HepG2 (cell line): ENCODE data around the gene PRKCE. TPM values are rescaled to one million over a fixed set of nuclear protein-coding genes. Genes with fewer than 3 reads are reported as not detected.

Experiments used
- ATAC-seq: fragments of 200-7000 bp; cut with Tn5 transposase; 3 replicates; pipeline ENCODE4 v1.9.1; 2020; ENCODE audit warnings: mild to moderate bottlenecking, moderate library complexity
- BruUV-seq: library from RNA; stranded (reverse); fragments of 400-500 nt; replicated peaks from 2 replicates; lab custom pipeline; 2021; lab: Mats Ljungman, UMichigan
- CTCF ChIA-PET: fragments of 300-600 bp; formaldehyde crosslinking; extraction: SDS; loops from one replicate; lab custom pipeline; 2021; ENCODE audit warnings: low total read pairs, inconsistent platforms, low intra/inter-chr PET ratio; lab: Yijun Ruan, JAX
- POLR2A ChIA-PET: fragments of 350-600 bp; sonication (Branson Sonifier 250); formaldehyde crosslinking; loops from one replicate; lab custom pipeline; 2020; ENCODE audit warnings: antibody characterized with exemption, inconsistent platforms; lab: Yijun Ruan, JAX
- DNase-seq: peaks from one replicate; pipeline ENCODE4 v3.0.0-alpha.2; 2015; ENCODE audit warnings: low spot score
- FAIRE-seq: peaks from 3 replicates; lab custom pipeline; 2011; peaks lifted over from hg19 to GRCh38; lab: Jason Lieb, UNC
- H2AFZ ChIP-seq: one replicate; pipeline ENCODE4 v1.6.1; 2011; ENCODE audit warnings: low read length, inconsistent platforms
- H3K27ac ChIP-seq: fragments of 300-600 bp; 3 replicates; pipeline ENCODE4 v1.8.0; 2011; ENCODE audit warnings: mixed run types, mild to moderate bottlenecking, mixed read lengths, low read length, inconsistent platforms; ENCODE audit not compliant: insufficient read depth; ENCODE audit errors: extremely low read length
- H3K27me3 ChIP-seq, 2 experiments: fragments of 200-600 bp in 1 of 2; 2 replicates in 1 of 2; 3 replicates in 1 of 2; pipeline versions ENCODE4 v1.6.0 to v1.8.0; 2011; ENCODE audit warnings: low read length in 2 of 2, mild to moderate bottlenecking in 2 of 2, moderate library complexity in 2 of 2, inconsistent platforms in 1 of 2; ENCODE audit not compliant: insufficient read depth in 2 of 2, control insufficient read depth in 1 of 2
- H3K36me3 ChIP-seq, 2 experiments: fragments of 200-600 bp in 1 of 2; replicated peaks in 1 of 2; 2 replicates in 1 of 2; 3 replicates in 1 of 2; pipeline versions ENCODE4 v1.5.1 to v1.8.0; 2011; ENCODE audit warnings: low read length in 2 of 2, inconsistent platforms in 1 of 2; ENCODE audit not compliant: insufficient read depth in 2 of 2, control insufficient read depth in 1 of 2
- H3K4me1 ChIP-seq: 2 replicates; pipeline ENCODE4 v1.5.1; 2012; ENCODE audit warnings: low read length, inconsistent platforms; ENCODE audit not compliant: insufficient read depth
- H3K4me2 ChIP-seq: 2 replicates; pipeline ENCODE4 v1.6.0; 2011; ENCODE audit warnings: low read depth, low read length, inconsistent platforms
- H3K4me3 ChIP-seq, 3 experiments: fragments of 200-600 bp in 1 of 3; sonication (generic), shearing (Covaris generic) in 1 of 3; replicated peaks in 1 of 3; 2 replicates each; pipeline ENCODE4 v1.5.1; 2011 to 2016; ENCODE audit warnings: low read length in 3 of 3, inconsistent platforms in 2 of 3, low read depth in 2 of 3, mild to moderate bottlenecking in 2 of 3, control low read depth in 1 of 3, mixed read lengths in 1 of 3; ENCODE audit not compliant: insufficient read depth in 1 of 3
- H3K79me2 ChIP-seq: one replicate; pipeline ENCODE4 v1.6.1; 2011; ENCODE audit warnings: low read length, inconsistent platforms; ENCODE audit not compliant: insufficient read depth
- H3K9ac ChIP-seq: 2 replicates; pipeline ENCODE4 v1.6.0; 2011; ENCODE audit warnings: mild to moderate bottlenecking, low read depth, low read length, inconsistent platforms; ENCODE audit not compliant: insufficient read depth
- H3K9me3 ChIP-seq: 2 replicates; pipeline ENCODE4 v1.5.1; 2012; ENCODE audit warnings: mild to moderate bottlenecking, low read length
- H4K20me1 ChIP-seq: 2 replicates; pipeline ENCODE4 v1.6.0; 2011; ENCODE audit warnings: inconsistent platforms, mild to moderate bottlenecking, low read length, moderate library complexity; ENCODE audit not compliant: insufficient read depth
- ASH2L ChIP-seq: fragments of 300-600, 200-600 bp; sonication (generic); IDR thresholded peaks from 2 replicates; pipeline ENCODE4 v1.7.0; 2017; ENCODE audit warnings: low read depth, mild to moderate bottlenecking, moderate library complexity, mixed read lengths, low read length; ENCODE audit not compliant: insufficient read length
- MBNL3 ChIP-seq: fragments of 250-450 bp; sonication (Bioruptor Pico); conservative IDR thresholded peaks from 2 replicates; pipeline ENCODE4 v1.8.0; 2022; ENCODE audit warnings: mild to moderate bottlenecking, inconsistent platforms
- NKX3-1 ChIP-seq: sonication (generic); formaldehyde crosslinking; IDR thresholded peaks from 2 replicates; pipeline ENCODE4 v1.5.0; 2020; ENCODE audit warnings: missing genetic modification reagents
- TBP ChIP-seq: sonication (generic); formaldehyde crosslinking; IDR thresholded peaks from 2 replicates; pipeline ENCODE4 v1.5.0; 2020; ENCODE audit warnings: missing genetic modification reagents
- ZFP1 ChIP-seq: IDR thresholded peaks from 2 replicates; pipeline ENCODE4 v1.6.1; 2016
- ZNF350 ChIP-seq: sonication (generic); formaldehyde crosslinking; IDR thresholded peaks from 2 replicates; pipeline ENCODE4 v1.4.0; 2020; ENCODE audit warnings: mild to moderate bottlenecking, low read depth, missing genetic modification reagents, borderline replicate concordance
- ZNF720 ChIP-seq: sonication (generic); formaldehyde crosslinking; IDR thresholded peaks from 2 replicates; pipeline ENCODE4 v1.4.0; 2020; ENCODE audit warnings: missing genetic modification reagents
- WGBS: methylation state at CpG from one replicate; pipeline ENCODE4 v1.1.6; 2017; ENCODE audit warnings: low lambda C conversion rate; 5-methylcytosine and 5-hydroxymethylcytosine counted together
- in situ Hi-C: cut with HindIII; loops from 2 replicates; pipeline ENCODE4 v1.10.0; 2017; ENCODE audit warnings: low pct_unique_long_range_greater_than_20kb; ENCODE audit not compliant: extremely low pct_ligation_motif_present
- intact Hi-C: fragments of 100-400 bp; cut with micrococcal nuclease; formaldehyde crosslinking; loops from one replicate; pipeline ENCODE4 v1.10.0; 2022; ENCODE audit not compliant: unreplicated experiment
- polyA plus RNA-seq, 8 experiments: library from polyadenylated mRNA; depleted of rRNA in 3 of 8; stranded (reverse) in 7 of 8; unstranded in 1 of 8; fragments of >200 nt; fragmentation: Illumina TruSeq in 4 of 8; extraction: Trizol in 4 of 8; gene quantifications; 2 replicates each; pipeline versions ENCODE4 v1.2.1 to v1.2.3, GENCODE V29; 2011 to 2016; ENCODE audit warnings: low read depth in 4 of 8, missing spikeins in 1 of 8, mixed read lengths in 1 of 8; ENCODE audit not compliant: insufficient read depth in 1 of 8
- total RNA-seq, 5 experiments: library from RNA; depleted of rRNA; stranded (reverse); fragments of >200 nt; fragmentation: Illumina TruSeq; extraction: Trizol; gene quantifications; 2 replicates each; pipeline ENCODE4 v1.2.3, GENCODE V29; 2016; ENCODE audit warnings: low read depth in 1 of 5
- TF ChIP-seq, protein P1 (sequence below): sonication (generic); formaldehyde crosslinking; IDR thresholded peaks from 2 replicates; pipeline ENCODE4 v1.5.0; 2020; ENCODE audit warnings: mild to moderate bottlenecking, missing genetic modification reagents

Gene PRKCE
- total and polyA plus RNA-seq, 2 of the 13 experiments (the other 11 are each of a cell fraction or from before 2014, with no cell fraction given), result 1.0 to 3.9 TPM

- H3K9me3 ChIP-seq, result no peaks in the 10 kb centered on the region
- no peak overlapping the region for H3K4me3 ChIP-seq
- intact Hi-C loops, result no loop called here
- ATAC-seq, result no peak
- H2AFZ ChIP-seq, result no peak overlapping the region
- in situ Hi-C loops, result no loop called here
- no peak for FAIRE-seq
- no peak overlapping the region for H3K4me2 ChIP-seq
- no peak for DNase-seq
- ChIA-PET CTCF (no interaction called here), POLR2A (no interaction called here)
- BruUV-seq, result no TSS peak
- peaks cover 12% of the 10 kb centered on the region for H3K4me1 ChIP-seq
- no peak overlapping the region for H3K27ac ChIP-seq
- H4K20me1 ChIP-seq, result no peaks in the 10 kb centered on the region; the same call in 1 of the 2 replicates
- TF ChIP-seq ZFP1 (no peak), TBP (no peak), NKX3-1 (CRISPR knock-in tag) (no peak), ZNF720 (CRISPR knock-in tag) (no peak), ASH2L (no peak), MBNL3 (CRISPR knock-in tag) (no peak), ZNF350 (CRISPR knock-in tag) (no peak)
- TF ChIP-seq, protein P1, sequence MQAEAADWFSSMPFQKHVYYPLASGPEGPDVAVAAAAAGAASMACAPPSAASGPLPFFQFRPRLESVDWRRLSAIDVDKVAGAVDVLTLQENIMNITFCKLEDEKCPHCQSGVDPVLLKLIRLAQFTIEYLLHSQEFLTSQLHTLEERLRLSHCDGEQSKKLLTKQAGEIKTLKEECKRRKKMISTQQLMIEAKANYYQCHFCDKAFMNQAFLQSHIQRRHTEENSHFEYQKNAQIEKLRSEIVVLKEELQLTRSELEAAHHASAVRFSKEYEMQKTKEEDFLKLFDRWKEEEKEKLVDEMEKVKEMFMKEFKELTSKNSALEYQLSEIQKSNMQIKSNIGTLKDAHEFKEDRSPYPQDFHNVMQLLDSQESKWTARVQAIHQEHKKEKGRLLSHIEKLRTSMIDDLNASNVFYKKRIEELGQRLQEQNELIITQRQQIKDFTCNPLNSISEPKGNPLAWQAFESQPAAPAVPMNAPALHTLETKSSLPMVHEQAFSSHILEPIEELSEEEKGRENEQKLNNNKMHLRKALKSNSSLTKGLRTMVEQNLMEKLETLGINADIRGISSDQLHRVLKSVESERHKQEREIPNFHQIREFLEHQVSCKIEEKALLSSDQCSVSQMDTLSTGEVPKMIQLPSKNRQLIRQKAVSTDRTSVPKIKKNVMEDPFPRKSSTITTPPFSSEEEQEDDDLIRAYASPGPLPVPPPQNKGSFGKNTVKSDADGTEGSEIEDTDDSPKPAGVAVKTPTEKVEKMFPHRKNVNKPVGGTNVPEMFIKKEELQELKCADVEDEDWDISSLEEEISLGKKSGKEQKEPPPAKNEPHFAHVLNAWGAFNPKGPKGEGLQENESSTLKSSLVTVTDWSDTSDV (CRISPR knock-in tag), result no peak
- TF ChIP-seq, all 625 proteins: peak for 0
- Histone ChIP-seq H3K9ac (no peak overlapping the region), H3K27me3 (no peaks in the 10 kb centered on the region; a peak in 1 of 5 replicates), H3K36me3 (no peaks in the 10 kb centered on the region), H3K79me2 (no peaks in the 10 kb centered on the region)
- WGBS, result 66% methylated on average over 7 of the region's 7 CpGs
These were observed 168.6 kb downstream of the PRKCE start for GRCh38 chr2:45820048-45820447.
